ENCODE results near the gene RELT.

DNA sequence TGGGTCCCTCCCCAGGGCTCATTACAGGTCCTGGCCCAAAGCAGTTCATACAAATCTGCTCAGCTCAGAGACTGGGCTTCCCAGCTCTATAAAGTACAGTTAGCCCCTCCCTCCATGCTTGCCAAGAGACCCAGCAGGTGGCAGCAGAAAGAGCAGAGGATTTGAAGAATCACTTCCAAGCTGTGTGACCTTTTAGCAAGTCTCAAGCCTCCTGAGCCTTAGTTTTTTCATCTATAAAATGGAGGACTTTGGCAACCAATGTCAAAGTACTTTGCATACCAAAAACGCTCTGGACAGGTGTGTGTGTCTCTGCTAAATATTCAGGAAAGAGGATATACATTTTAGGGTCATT lies 26.6 kb downstream of the RELT start:
- peak; percentile 49 for TF ChIP-seq CTCF (IDR thresholded peaks at IDR 0.05)
- TF ChIP-seq ZFX (IDR thresholded peaks at IDR 0.05; ENCODE audit: borderline replicate concordance) = no peak
